ENCODE measurements around the gene SIPA1L3.
"Not testable (repeated sequence)": the region's sequence is repeated elsewhere in the genome, so short reads cannot be mapped to it uniquely, and the experiment has no call there.

The SIPA1L3 gene

GRCh38 chr19:38018694-38019395, 111.8 kb downstream of the SIPA1L3 start:
- no peak for DNase-seq (ENCODE audit: low read depth in 2 of 3, low spot score in 1 of 3)

GRCh38 chr19:38019396-38019724, 112.4 kb downstream of the SIPA1L3 start:
- no peak for DNase-seq (ENCODE audit: low read depth in 2 of 3, low spot score in 1 of 3)

GRCh38 chr19:38020311-38020710, 113.3 kb downstream of the SIPA1L3 start:
- DNase-seq (ENCODE audit: low read depth in 2 of 3, low spot score in 1 of 3): no peak

DNA sequence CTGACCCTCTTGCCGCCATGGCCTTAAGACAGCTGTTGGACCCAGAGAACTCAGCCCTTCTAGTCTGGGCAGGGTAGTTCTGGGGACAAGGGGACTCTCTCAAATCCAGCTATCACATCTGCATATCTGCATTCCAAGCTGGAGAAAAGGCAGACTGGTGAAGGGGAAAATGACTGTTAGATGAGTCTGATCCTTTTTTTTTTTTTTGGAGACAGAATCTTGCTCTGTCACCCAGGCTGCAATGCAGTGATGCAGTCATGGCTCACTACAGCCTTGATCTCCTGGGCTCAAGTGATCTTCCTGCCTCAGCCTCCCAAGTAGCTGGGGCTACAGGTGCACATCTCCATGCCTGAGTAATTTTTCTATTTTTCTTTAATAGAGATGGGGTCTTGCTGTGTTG, 114.3 kb downstream of the SIPA1L3 start:
- no peak for DNase-seq (ENCODE audit: low read depth in 2 of 3, low spot score in 1 of 3)

DNA sequence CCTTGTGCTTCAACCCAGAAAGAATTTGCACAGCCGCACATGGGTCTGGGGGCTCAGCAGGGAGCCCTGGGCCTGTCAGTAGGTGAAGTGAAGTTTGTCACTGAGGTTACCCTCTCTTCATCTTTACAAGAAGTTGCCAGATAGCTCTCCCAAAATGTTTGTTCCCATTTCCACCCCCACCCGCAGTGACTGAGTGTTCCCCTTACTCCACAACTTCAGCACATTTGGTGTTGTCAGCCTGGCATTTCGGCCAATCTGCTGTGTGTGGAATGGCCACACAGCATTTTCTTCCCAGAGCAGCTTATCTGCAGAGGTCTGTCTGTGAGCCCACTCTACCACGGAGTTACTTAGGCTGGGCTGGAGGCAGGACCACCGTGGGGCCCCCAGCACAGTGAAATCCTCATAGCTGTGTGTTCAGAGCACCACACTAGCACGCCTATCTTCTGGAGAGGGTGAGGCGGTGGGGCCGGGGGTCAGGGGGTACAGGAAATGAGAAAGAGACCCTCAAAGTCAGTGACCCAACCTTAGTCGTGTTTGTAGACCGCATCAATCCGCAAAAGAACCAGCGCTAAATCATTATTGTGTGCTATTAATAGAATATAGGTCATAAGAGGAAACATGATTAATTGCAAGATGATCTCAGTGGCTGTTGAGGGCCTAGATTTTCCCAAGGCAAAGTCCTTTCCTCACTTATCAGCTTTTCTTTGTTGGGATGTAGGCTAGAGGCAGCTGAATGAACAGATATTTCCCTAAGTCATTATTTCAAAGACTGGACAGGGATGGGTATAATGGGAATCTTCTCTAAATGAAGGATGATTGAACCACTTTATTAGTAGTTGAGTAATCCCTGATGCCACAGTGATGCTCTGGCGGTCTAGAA, 116.0 kb downstream of the SIPA1L3 start:
- DNase-seq (ENCODE audit: low read depth in 2 of 3, low spot score in 1 of 3): no peak

GRCh38 chr19:38023671-38024541, 116.9 kb downstream of the SIPA1L3 start:
- DNase-seq (ENCODE audit: low read depth in 2 of 3, low spot score in 1 of 3): no peak

GRCh38 chr19:38024992-38025908, 118.2 kb downstream of the SIPA1L3 start:
- no peak for DNase-seq (ENCODE audit: low read depth in 2 of 3, low spot score in 1 of 3)

DNA sequence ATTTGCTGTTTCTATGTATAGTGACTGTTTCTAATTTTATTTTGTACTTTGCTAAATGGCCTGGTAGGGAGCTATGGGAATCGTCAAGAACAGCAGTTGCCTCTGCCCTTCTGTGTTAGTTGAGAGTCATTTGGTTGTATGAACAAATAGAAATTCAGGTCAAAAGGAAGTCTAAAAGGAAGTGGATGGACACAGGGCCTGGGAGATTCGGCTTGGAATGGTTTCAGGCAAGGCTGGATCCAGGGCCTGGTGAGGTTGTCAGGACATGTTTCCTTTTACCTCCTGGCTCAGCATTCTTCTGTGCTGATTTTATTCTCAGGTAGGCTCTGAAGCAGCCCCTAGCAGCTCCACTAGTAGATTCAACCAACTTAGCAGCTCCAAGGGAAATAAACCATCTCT, 118.9 kb downstream of the SIPA1L3 start:
- no peak for DNase-seq (ENCODE audit: low read depth in 2 of 3, low spot score in 1 of 3)

GRCh38 chr19:38028913-38029510, 122.0 kb downstream of the SIPA1L3 start:
- DNase-seq (ENCODE audit: low read depth in 2 of 3, low spot score in 1 of 3): no peak

DNA sequence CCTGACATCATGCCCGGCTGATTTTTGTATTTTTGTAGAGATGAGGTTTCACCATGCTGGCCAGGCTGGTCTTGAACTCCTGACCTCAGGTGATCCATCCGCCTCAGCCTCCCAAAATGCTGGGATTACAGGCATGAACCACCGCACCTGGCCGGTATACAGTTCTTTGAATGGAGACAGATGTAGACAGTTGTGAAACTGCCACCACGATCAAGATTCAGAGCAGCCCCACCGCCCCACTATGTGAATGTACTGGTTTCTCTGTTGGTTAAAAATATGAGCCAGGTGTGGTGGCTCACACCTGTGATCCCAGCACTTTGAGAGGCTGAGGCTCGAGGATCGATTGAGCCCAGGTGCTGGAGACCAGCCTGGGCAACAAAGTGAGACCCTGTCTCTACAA, 123.0 kb downstream of the SIPA1L3 start:
- DNase-seq (ENCODE audit: low read depth in 2 of 3, low spot score in 1 of 3): not testable (repeated sequence)

DNA sequence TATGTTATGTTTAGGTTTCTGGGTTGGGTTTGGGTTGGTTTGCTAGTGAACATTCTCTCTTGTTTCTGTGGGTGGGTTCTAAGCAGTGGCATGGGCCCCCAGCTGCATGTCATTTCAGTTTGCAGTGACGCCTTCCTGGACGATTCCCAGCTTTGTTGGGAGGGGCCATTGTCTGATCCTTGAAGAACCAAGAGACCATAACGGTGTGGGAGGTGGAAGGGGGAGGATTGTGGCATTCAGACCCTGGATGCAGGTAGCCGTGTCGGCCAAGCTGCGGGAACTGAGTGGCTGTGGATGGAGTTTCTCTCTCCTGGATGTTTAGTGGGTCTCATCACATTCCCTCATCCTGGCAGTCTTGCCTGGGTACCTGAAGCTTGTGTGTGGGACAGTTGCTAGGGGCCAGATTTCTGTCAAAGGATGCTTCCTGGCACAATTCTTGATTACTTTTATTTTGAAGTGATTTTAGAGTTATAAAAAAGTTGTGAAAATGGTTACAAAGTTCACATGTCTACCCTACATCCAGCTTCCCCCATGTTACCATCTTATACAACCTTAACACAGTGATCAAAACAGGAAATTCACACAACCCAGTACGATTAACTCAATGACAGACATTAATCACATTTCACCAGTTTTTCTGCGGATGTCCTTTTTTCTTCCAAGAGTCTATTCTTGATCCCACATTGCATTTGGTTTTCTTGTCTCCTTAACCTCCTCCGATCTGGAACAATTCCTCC, 123.8 kb downstream of the SIPA1L3 start:
- no peak for DNase-seq (ENCODE audit: low read depth in 2 of 3, low spot score in 1 of 3)

GRCh38 chr19:38031423-38031770, 124.4 kb downstream of the SIPA1L3 start:
- DNase-seq (ENCODE audit: low read depth in 2 of 3, low spot score in 1 of 3): no peak

DNA sequence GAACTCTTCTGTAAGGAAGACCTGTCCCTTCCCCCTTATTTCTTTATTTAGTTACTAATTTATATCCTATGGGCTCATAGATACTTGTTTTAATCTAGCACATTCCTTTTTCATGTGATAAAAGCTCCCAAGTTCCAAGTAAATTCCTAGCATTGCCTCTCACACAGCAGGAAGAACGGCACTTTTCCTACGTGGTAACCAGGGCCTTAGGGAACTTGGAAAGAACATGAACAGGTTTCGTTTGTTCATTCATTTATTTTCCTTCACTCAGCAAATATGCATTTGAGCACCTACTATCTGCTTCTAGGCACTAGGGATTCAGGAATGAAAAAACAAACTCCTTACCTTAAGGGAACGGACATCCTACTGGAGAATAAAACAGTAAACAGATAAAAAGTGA, 125.1 kb downstream of the SIPA1L3 start:
- no peak for DNase-seq (ENCODE audit: low read depth in 2 of 3, low spot score in 1 of 3)

- DNase-seq (ENCODE audit: low read depth in 2 of 3, low spot score in 1 of 3): no peak
Observed at GRCh38 chr19:38032951-38033350, 125.9 kb downstream of the SIPA1L3 start.

DNA sequence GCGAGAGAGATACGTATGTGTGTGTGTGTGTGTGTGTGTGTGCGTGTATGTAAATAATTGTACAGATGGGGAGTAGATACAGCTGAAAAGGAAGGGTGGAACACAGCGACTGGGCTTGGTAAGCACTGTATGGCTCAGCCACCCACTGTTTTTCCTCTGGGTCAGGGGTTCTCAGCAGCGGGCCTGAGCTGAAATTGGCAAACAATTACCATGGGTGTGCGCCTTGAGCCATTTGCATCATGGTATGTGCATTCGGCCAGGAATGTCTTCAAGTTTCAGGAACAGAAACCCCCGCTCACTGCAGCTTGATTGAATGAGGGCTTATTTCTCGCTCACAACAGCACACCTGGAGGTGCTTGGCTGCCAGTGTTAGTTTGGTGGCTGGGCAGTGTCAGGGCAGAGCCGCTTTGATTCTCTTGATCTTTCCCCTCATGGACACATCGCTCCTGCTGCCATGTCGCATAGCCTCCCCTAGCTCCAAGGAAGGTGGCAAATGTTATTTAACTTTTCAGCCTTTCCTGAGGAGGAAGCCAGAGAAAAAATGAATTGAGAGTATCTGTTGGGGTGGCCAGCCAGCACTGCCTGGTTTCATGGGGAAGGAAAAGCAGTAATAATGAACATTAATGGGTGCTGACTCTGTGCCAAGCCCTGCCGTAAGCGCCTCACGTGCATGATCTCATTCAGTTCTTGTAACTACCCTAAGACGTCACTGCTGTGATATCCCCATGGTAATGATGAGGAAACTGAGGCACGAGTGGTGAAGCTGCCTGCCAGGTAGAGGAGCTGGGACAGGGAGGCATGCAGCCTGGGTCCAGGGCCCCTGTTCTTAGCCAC, 126.9 kb downstream of the SIPA1L3 start:
- no peak for DNase-seq (ENCODE audit: low read depth in 2 of 3, low spot score in 1 of 3)

DNA sequence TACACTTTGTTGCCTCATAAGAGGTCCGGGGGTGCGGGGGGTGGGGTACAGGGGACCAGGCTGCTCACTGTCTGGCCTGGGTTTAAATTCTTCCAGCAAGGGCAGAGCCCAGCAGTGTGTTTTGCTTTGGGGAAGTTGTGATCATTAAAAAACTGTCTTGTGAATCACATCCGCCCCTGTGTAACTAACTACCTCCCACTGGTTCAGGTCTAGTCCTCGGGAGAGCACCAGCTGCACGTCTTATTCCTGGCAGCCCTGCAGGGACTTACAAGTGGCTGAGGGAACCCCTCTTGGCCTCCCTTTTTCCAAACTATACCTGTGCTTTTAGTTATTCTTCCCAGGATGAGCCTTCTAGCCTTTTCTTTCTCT, 127.5 kb downstream of the SIPA1L3 start:
- DNase-seq (ENCODE audit: low read depth in 2 of 3, low spot score in 1 of 3): no peak

- DNase-seq (ENCODE audit: low read depth in 2 of 3, low spot score in 1 of 3): no peak
Observed at GRCh38 chr19:38035515-38036495, 128.8 kb downstream of the SIPA1L3 start.
